Calu3 (cell line): ENCODE measurements around the gene ADIPOR2. TPM values are rescaled to one million over a fixed set of nuclear protein-coding genes. Genes with fewer than 3 reads are reported as not detected.

Experiments
- BruUV-seq: library from RNA; stranded (reverse); fragments of 400-500 nt; replicated peaks from 2 replicates; lab custom pipeline; 2021; lab: Mats Ljungman, UMichigan
- CTCF ChIA-PET: fragments of 300-600 bp; sonication (Branson Sonifier 250); formaldehyde crosslinking; loops from one replicate; lab custom pipeline; 2022; ENCODE audit warnings: antibody characterized with exemption; lab: Charles Lee
- DNase-seq: peaks from one replicate; pipeline ENCODE4 v3.0.0; 2022
- H3K27ac Mint-ChIP-seq: one replicate; pipeline ENCODE4 v1.8.0; 2022; ENCODE audit warnings: mixed read lengths; ENCODE audit not compliant: unreplicated experiment
- H3K27me3 Mint-ChIP-seq: one replicate; pipeline ENCODE4 v1.8.0; 2022; ENCODE audit warnings: mixed read lengths; ENCODE audit not compliant: unreplicated experiment
- H3K36me3 Mint-ChIP-seq: one replicate; pipeline ENCODE4 v1.8.0; 2022; ENCODE audit warnings: mild to moderate bottlenecking, moderate library complexity, mixed read lengths; ENCODE audit not compliant: insufficient read depth, unreplicated experiment
- H3K4me1 Mint-ChIP-seq: one replicate; pipeline ENCODE4 v1.8.0; 2022; ENCODE audit warnings: mild to moderate bottlenecking, low read depth, mixed read lengths; ENCODE audit not compliant: unreplicated experiment
- H3K4me3 Mint-ChIP-seq: one replicate; pipeline ENCODE4 v1.8.0; 2022; ENCODE audit warnings: mild to moderate bottlenecking, low read depth, moderate library complexity, mixed read lengths; ENCODE audit not compliant: unreplicated experiment
- H3K9me3 Mint-ChIP-seq: one replicate; pipeline ENCODE4 v1.8.0; 2022; ENCODE audit warnings: low read depth, mixed read lengths; ENCODE audit not compliant: unreplicated experiment
- CTCF ChIP-seq: fragments of 200-600 bp; IDR thresholded peaks from one replicate; pipeline ENCODE4 v1.8.0; 2022; ENCODE audit warnings: antibody characterized with exemption; ENCODE audit not compliant: unreplicated experiment
- intact Hi-C: fragments of 100-400 bp; cut with micrococcal nuclease; formaldehyde crosslinking; loops from one replicate; pipeline ENCODE4 v1.10.0; 2022; ENCODE audit not compliant: unreplicated experiment
- total RNA-seq: library from RNA; stranded (reverse); gene quantifications from 2 replicates; pipeline ENCODE4 v1.2.3, GENCODE V29; 2022

Gene ADIPOR2
- total RNA-seq, 1 experiment from 2014 or later: 90.3 TPM

GRCh38 chr12:1662761-1663439 is 28.0 kb upstream of the ADIPOR2 start:
- Mint-ChIP-seq H3K27me3 (no peaks in the 10 kb centered on the region), H3K9me3 (no peaks in the 10 kb centered on the region), H3K4me1 (peaks cover 31% of the 10 kb centered on the region), H3K36me3 (peaks cover 27% of the 10 kb centered on the region), H3K4me3 (peak overlapping the region; percentile 60), H3K27ac (peak overlapping the region; percentile 69)
- no TSS peak for BruUV-seq
- TF ChIP-seq CTCF: peak; percentile 58
- intact Hi-C loops: no loop called here
- CTCF ChIA-PET: interaction anchor here (1.2 kb wide), 1 partner anchor 14 kb away, joined by 3 read pairs; no protein-coding TSS in a partner anchor
- peak; percentile 85 for DNase-seq

GRCh38 chr12:1663440-1664132 is 27.3 kb upstream of the ADIPOR2 start:
- intact Hi-C loops: no loop called here
- no peak for TF ChIP-seq CTCF
- H3K9me3 Mint-ChIP-seq: no peaks in the 10 kb centered on the region
- peak overlapping the region; percentile 69 for H3K27ac Mint-ChIP-seq
- DNase-seq: no peak
- H3K36me3 Mint-ChIP-seq: peaks cover 27% of the 10 kb centered on the region
- H3K4me3 Mint-ChIP-seq: peak overlapping the region; percentile 60
- CTCF ChIA-PET: interaction anchor here (0.7 kb wide), 1 partner anchor 34 kb away, joined by 3 read pairs; no protein-coding TSS in a partner anchor
- no TSS peak for BruUV-seq
- no peaks in the 10 kb centered on the region for H3K27me3 Mint-ChIP-seq
- H3K4me1 Mint-ChIP-seq: peaks cover 33% of the 10 kb centered on the region

GRCh38 chr12:1665366-1665765 is 25.5 kb upstream of the ADIPOR2 start:
- Mint-ChIP-seq H3K36me3 (peaks cover 23% of the 10 kb centered on the region), H3K27ac (peak overlapping the region; percentile 15), H3K4me3 (no peak overlapping the region), H3K4me1 (peaks cover 44% of the 10 kb centered on the region), H3K9me3 (no peaks in the 10 kb centered on the region), H3K27me3 (no peaks in the 10 kb centered on the region)
- DNase-seq: no peak
- intact Hi-C loops: no loop called here
- no peak for TF ChIP-seq CTCF
- CTCF ChIA-PET: interaction anchor here (0.7 kb wide), 1 partner anchor 33 kb away, joined by 4 read pairs; no protein-coding TSS in a partner anchor
- no TSS peak for BruUV-seq

DNA sequence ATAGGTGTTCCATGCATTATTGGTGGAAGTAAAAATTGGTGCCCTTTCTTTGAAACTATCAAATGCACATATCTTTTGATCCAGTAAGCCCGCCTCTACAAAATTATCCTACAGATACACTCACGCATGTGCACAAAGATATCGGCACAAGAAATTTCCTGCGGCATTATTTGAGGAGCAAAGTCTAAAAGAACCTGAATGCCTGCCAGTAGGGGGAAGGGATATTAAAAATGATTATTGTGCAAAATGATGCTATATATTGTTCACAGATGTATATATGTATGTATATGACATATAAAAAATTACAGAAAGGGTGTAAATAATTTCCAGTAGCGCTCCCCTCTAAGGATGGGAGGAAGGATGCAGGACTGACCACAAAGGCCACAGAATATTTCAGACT is 24.7 kb upstream of the ADIPOR2 start:
- CTCF ChIA-PET: interaction anchor here (0.6 kb wide), 1 partner anchor 1145 kb away, joined by 4 read pairs; no protein-coding TSS in a partner anchor
- Mint-ChIP-seq H3K4me1 (peaks cover 47% of the 10 kb centered on the region), H3K4me3 (no peak overlapping the region), H3K9me3 (no peaks in the 10 kb centered on the region), H3K27ac (no peak overlapping the region), H3K36me3 (peaks cover 20% of the 10 kb centered on the region), H3K27me3 (no peaks in the 10 kb centered on the region)
- no TSS peak for BruUV-seq
- no peak for TF ChIP-seq CTCF
- intact Hi-C loops: no loop called here
- DNase-seq: no peak
